ENCODE results near the gene CELF4.

- TF ChIP-seq, protein P1, sequence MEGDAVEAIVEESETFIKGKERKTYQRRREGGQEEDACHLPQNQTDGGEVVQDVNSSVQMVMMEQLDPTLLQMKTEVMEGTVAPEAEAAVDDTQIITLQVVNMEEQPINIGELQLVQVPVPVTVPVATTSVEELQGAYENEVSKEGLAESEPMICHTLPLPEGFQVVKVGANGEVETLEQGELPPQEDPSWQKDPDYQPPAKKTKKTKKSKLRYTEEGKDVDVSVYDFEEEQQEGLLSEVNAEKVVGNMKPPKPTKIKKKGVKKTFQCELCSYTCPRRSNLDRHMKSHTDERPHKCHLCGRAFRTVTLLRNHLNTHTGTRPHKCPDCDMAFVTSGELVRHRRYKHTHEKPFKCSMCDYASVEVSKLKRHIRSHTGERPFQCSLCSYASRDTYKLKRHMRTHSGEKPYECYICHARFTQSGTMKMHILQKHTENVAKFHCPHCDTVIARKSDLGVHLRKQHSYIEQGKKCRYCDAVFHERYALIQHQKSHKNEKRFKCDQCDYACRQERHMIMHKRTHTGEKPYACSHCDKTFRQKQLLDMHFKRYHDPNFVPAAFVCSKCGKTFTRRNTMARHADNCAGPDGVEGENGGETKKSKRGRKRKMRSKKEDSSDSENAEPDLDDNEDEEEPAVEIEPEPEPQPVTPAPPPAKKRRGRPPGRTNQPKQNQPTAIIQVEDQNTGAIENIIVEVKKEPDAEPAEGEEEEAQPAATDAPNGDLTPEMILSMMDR (conservative IDR thresholded peaks at IDR 0.05), result peak; percentile 72
- no peak for TF ChIP-seq ZFX (IDR thresholded peaks at IDR 0.05)
Measured at GRCh38 chr18:37476182-37476581, 89.4 kb downstream of the CELF4 start.

Data from C4-2B (cell line).